KMS-11 (cell line): ENCODE data around the gene GCA.

Experiments
- H2AFZ ChIP-seq: fragments of 200-600 bp; sonication (generic); 2 replicates; pipeline ENCODE4 v1.6.1; 2016; ENCODE audit warnings: antibody characterized with exemption, mixed run types, low read depth
- H3K27ac ChIP-seq: fragments of 200-600 bp; sonication (generic); 2 replicates; pipeline ENCODE4 v1.6.1; 2016; ENCODE audit warnings: mild to moderate bottlenecking, mixed run types
- H3K27me3 ChIP-seq: fragments of 200-600 bp; sonication (generic); 2 replicates; pipeline ENCODE4 v1.6.1; 2017; ENCODE audit warnings: mild to moderate bottlenecking, low read depth, mixed run types, moderate library complexity; ENCODE audit not compliant: insufficient read depth
- H3K36me3 ChIP-seq: fragments of 200-600 bp; sonication (generic); 2 replicates; pipeline ENCODE4 v1.6.1; 2017; ENCODE audit warnings: mild to moderate bottlenecking, mixed run types; ENCODE audit not compliant: insufficient read depth
- H3K4me1 ChIP-seq: fragments of 200-600 bp; sonication (generic); 2 replicates; pipeline ENCODE4 v1.6.1; 2016; ENCODE audit warnings: mild to moderate bottlenecking, low read depth, mixed run types; ENCODE audit not compliant: poor library complexity, severe bottlenecking
- H3K4me2 ChIP-seq: fragments of 200-600 bp; sonication (generic); 2 replicates; pipeline ENCODE4 v1.7.0; 2016; ENCODE audit warnings: mild to moderate bottlenecking, mixed run types
- H3K4me3 ChIP-seq: fragments of 200-600 bp; sonication (generic); IDR thresholded peaks from 2 replicates; pipeline ENCODE4 v1.6.1; 2017; ENCODE audit warnings: low read depth, low read length, mixed read lengths; ENCODE audit not compliant: insufficient read depth
- H3K79me2 ChIP-seq: fragments of 200-600 bp; sonication (generic); 2 replicates; pipeline ENCODE4 v1.6.1; 2016; ENCODE audit warnings: low read depth, mixed run types; ENCODE audit not compliant: insufficient read depth
- H3K9ac ChIP-seq: fragments of 200-600 bp; sonication (generic); 2 replicates; pipeline ENCODE4 v1.6.1; 2016; ENCODE audit warnings: mild to moderate bottlenecking, mixed run types
- H4K20me1 ChIP-seq: fragments of 200-600 bp; sonication (generic); 2 replicates; pipeline ENCODE4 v1.6.1; 2016; ENCODE audit warnings: mild to moderate bottlenecking, mixed run types; ENCODE audit not compliant: insufficient read depth
- TF ChIP-seq, protein P1 (sequence below): fragments of 200-600 bp; sonication (generic); conservative IDR thresholded peaks from 2 replicates; pipeline ENCODE4 v1.6.1; 2017; ENCODE audit warnings: low read depth, mild to moderate bottlenecking, antibody characterized with exemption, low read length, moderate library complexity, mixed read lengths

Gene GCA

DNA sequence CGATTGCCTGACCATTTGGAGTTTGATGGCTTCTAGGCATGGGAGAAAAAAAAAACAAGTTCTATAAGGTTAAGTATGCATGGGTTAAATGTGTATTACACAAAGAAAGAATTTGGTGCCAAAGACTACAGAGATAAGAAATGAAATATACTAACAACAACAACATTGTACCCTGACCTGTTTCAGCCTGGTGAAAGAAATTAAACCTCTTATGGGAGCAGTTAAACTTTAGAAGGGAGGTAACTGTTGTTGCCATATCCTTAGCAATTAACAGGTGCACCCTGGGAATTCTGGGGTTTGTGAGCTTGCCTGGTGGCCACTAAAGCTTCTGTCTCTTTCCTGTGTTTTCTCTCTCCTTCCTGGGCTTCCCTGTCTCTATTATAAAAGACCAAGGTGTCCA is 19.0 kb upstream of the GCA start:
- Histone ChIP-seq H4K20me1 (no peaks in the 10 kb centered on the region), H3K4me2 (no peak overlapping the region), H3K4me1 (peaks cover 17% of the 10 kb centered on the region), H3K4me3 (no peak overlapping the region), H2AFZ (no peak overlapping the region), H3K79me2 (0 out of 2 replicates have a peak, but pooled peaks cover 6% of the 10 kb centered on the region), H3K27me3 (no peaks in the 10 kb centered on the region), H3K27ac (no peak overlapping the region), H3K36me3 (no peaks in the 10 kb centered on the region), H3K9ac (no peak overlapping the region)
- TF ChIP-seq, protein P1, sequence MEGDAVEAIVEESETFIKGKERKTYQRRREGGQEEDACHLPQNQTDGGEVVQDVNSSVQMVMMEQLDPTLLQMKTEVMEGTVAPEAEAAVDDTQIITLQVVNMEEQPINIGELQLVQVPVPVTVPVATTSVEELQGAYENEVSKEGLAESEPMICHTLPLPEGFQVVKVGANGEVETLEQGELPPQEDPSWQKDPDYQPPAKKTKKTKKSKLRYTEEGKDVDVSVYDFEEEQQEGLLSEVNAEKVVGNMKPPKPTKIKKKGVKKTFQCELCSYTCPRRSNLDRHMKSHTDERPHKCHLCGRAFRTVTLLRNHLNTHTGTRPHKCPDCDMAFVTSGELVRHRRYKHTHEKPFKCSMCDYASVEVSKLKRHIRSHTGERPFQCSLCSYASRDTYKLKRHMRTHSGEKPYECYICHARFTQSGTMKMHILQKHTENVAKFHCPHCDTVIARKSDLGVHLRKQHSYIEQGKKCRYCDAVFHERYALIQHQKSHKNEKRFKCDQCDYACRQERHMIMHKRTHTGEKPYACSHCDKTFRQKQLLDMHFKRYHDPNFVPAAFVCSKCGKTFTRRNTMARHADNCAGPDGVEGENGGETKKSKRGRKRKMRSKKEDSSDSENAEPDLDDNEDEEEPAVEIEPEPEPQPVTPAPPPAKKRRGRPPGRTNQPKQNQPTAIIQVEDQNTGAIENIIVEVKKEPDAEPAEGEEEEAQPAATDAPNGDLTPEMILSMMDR = no peak

DNA sequence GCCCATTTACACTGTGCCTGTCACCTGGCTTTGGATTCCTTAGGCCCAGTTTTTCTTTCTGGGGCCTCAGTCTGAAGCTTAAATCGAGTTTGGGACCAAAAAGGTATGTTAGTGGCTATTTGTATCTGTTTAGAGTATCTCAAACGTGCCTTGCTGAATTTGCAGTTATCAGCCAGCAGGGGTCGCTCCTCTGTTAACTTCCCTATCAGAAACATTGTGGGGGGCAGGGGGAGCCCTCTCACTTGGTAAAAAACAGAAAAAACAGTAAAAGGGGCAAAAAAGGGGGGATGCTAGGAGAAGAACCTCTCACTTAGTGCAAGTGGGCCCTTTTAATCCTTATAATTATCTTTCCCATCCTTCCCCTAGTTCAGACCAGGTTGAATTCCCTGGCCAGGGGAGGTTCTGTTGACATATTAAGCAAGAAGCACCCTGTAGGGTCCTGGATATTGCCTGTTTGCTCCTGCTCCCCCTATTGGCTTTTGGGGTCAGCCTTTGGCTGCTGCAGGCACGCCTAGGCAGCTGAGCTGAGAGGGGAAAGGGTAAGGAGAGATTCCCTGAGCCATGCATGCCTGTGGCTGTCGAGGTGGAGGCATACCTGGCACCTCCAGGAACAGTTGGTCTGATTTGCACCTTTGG is 16.7 kb upstream of the GCA start:
- no peak overlapping the region for H3K4me3 ChIP-seq
- no peaks in the 10 kb centered on the region for H3K36me3 ChIP-seq
- H3K9ac ChIP-seq = no peak overlapping the region
- H3K79me2 ChIP-seq = no peaks in the 10 kb centered on the region
- no peaks in the 10 kb centered on the region for H3K27me3 ChIP-seq
- H2AFZ ChIP-seq = no peak overlapping the region
- no peaks in the 10 kb centered on the region for H4K20me1 ChIP-seq
- TF ChIP-seq, protein P1 = peak; percentile 69
- no peak overlapping the region for H3K4me2 ChIP-seq
- H3K4me1 ChIP-seq = no peaks in the 10 kb centered on the region
- H3K27ac ChIP-seq = no peak overlapping the region

DNA sequence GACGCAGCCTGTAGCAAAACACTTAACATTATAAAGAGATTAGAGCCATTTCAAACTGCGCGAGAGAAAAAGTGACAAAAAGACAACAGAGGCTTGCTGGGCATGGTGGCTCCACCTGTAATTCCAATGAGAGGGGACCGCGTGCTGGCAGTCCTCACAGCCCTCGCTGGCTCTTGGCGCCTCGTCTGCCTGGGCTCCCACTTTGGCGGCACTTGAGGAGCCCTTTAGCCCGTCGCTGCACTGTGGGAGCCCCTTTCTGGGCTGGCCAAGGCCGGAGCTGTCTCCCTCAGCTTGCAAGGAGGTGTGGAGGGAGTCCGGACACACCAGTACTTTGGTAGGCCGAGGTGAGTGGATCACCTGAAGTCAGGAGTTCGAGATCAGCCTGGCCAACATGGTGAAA is 16.1 kb upstream of the GCA start:
- no peaks in the 10 kb centered on the region for H3K27me3 ChIP-seq
- no peak overlapping the region for H3K9ac ChIP-seq
- TF ChIP-seq, protein P1 = no peak
- no peak overlapping the region for H3K4me2 ChIP-seq
- no peaks in the 10 kb centered on the region for H3K79me2 ChIP-seq
- H4K20me1 ChIP-seq = no peaks in the 10 kb centered on the region
- no peaks in the 10 kb centered on the region for H3K4me1 ChIP-seq
- H3K36me3 ChIP-seq = no peaks in the 10 kb centered on the region
- no peak overlapping the region for H3K27ac ChIP-seq
- no peak overlapping the region for H2AFZ ChIP-seq
- no peak overlapping the region for H3K4me3 ChIP-seq

DNA sequence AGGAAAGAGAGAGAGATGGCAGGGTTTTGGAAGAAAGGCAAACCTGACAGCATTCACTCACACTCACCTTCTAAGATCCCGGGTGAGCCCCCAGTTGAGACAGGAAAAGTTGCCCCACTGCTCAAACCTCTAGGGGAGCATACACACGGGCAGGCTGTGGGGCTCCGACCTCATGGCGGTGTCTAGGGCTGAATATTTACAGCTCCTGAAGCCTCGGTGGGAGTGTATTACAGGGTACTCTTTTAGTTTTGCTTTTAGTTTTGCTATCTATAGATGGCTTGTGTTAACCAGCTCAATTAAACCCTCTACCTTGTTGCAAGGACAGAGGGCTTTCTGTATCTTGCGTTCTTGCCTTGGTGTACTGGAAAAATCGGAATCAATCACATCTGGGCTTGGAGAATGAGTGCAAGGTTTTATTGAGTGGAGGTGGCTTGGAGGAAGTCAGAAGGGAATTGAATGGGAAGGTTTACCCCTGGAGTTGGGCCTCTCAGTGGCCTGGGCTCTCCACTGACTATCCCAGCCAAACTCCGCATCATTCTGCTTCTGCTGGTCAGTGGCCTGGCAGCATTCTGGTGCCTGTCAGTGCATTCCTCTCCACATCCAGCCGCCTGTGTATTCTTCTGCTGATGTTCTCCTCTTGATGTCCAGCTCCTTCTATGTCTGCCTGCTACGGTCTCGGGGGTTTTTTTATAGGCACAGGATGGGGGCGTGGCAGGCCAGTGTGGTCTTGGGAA is 15.3 kb upstream of the GCA start:
- Histone ChIP-seq H2AFZ (no peak overlapping the region), H3K36me3 (no peaks in the 10 kb centered on the region), H3K79me2 (no peaks in the 10 kb centered on the region), H3K9ac (no peak overlapping the region), H3K27ac (no peak overlapping the region), H4K20me1 (no peaks in the 10 kb centered on the region), H3K4me2 (no peak overlapping the region), H3K4me1 (no peaks in the 10 kb centered on the region), H3K4me3 (no peak overlapping the region), H3K27me3 (no peaks in the 10 kb centered on the region)
- TF ChIP-seq, protein P1 = no peak
